Keratinocyte (primary cell): Measurements from ENCODE around the gene ERH. TPM values are rescaled to one million over a fixed set of nuclear protein-coding genes. Genes with fewer than 3 reads are reported as not detected.

Experiments used
- DNase-seq: peaks from one replicate; pipeline ENCODE4 v3.0.0-alpha.2; 2011; ENCODE audit warnings: low read depth, missing footprints, low spot score
- FAIRE-seq: peaks from 2 replicates; lab custom pipeline; 2011; peaks lifted over from hg19 to GRCh38; lab: Jason Lieb, UNC
- H2AFZ ChIP-seq: 2 replicates; pipeline ENCODE4 v1.6.0; 2012; ENCODE audit warnings: low read length, control low read depth, inconsistent platforms; ENCODE audit not compliant: control insufficient read depth
- H3K27ac ChIP-seq: 2 replicates; pipeline ENCODE4 v1.5.1; 2011; ENCODE audit warnings: low read length; ENCODE audit not compliant: control insufficient read depth, insufficient read depth
- H3K27me3 ChIP-seq: 3 replicates; pipeline ENCODE4 v1.6.0; 2011; ENCODE audit warnings: low read length; ENCODE audit not compliant: control insufficient read depth, insufficient read depth; ENCODE audit errors: extremely low read depth
- H3K36me3 ChIP-seq, 2 experiments: 2 replicates in 1 of 2; 3 replicates in 1 of 2; pipeline ENCODE4 v1.5.1; 2011; ENCODE audit warnings: low read length in 2 of 2, mild to moderate bottlenecking in 1 of 2; ENCODE audit not compliant: control insufficient read depth in 2 of 2, insufficient read depth in 2 of 2; ENCODE audit errors: extremely low read depth in 1 of 2
- H3K4me1 ChIP-seq: 3 replicates; pipeline ENCODE4 v1.5.1; 2011; ENCODE audit warnings: low read length; ENCODE audit not compliant: control insufficient read depth, insufficient read depth; ENCODE audit errors: extremely low read depth
- H3K4me2 ChIP-seq: 3 replicates; pipeline ENCODE4 v1.6.0; 2011; ENCODE audit warnings: low read depth, low read length; ENCODE audit not compliant: control insufficient read depth, insufficient read depth; ENCODE audit errors: extremely low read depth
- H3K4me3 ChIP-seq, 3 experiments: fragments of 200-600 bp in 1 of 3; sonication (generic) in 1 of 3; 2 replicates in 2 of 3; 3 replicates in 1 of 3; pipeline ENCODE4 v1.5.1; 2011 to 2016; ENCODE audit warnings: low read length in 3 of 3, mild to moderate bottlenecking in 3 of 3, control low read depth in 2 of 3, inconsistent platforms in 1 of 3, low read depth in 1 of 3, mixed read lengths in 1 of 3, mixed run types in 1 of 3, moderate library complexity in 1 of 3; ENCODE audit not compliant: control insufficient read depth in 2 of 3, insufficient read depth in 2 of 3; ENCODE audit errors: extremely low read depth in 1 of 3
- H3K79me2 ChIP-seq: 2 replicates; pipeline ENCODE4 v1.6.0; 2012; ENCODE audit warnings: low read length; ENCODE audit not compliant: control insufficient read depth, insufficient read depth
- H3K9ac ChIP-seq: 3 replicates; pipeline ENCODE4 v1.6.0; 2011; ENCODE audit warnings: low read length; ENCODE audit not compliant: control insufficient read depth, insufficient read depth; ENCODE audit errors: extremely low read depth
- H3K9me1 ChIP-seq: 3 replicates; pipeline ENCODE4 v1.6.0; 2011; ENCODE audit warnings: low read length; ENCODE audit not compliant: control insufficient read depth, insufficient read depth; ENCODE audit errors: extremely low read depth
- H3K9me3 ChIP-seq: 2 replicates; pipeline ENCODE4 v1.5.1; 2012; ENCODE audit warnings: low read depth, low read length; ENCODE audit not compliant: control insufficient read depth
- H4K20me1 ChIP-seq: 3 replicates; pipeline ENCODE4 v1.6.0; 2011; ENCODE audit warnings: low read length; ENCODE audit not compliant: control insufficient read depth, insufficient read depth; ENCODE audit errors: extremely low read depth
- CTCF ChIP-seq, 3 experiments: IDR thresholded peaks in 1 of 3; conservative IDR thresholded peaks in 1 of 3; optimal IDR thresholded peaks in 1 of 3; 2 replicates in 2 of 3; 3 replicates in 1 of 3; pipeline versions ENCODE3 to v1.5.1; 2011; ENCODE audit warnings: low read length in 3 of 3, mild to moderate bottlenecking in 3 of 3, moderate library complexity in 2 of 3, control low read depth in 1 of 3, inconsistent platforms in 1 of 3; ENCODE audit not compliant: insufficient read depth in 2 of 3; ENCODE audit errors: extremely low read depth in 1 of 3
- EZH2 ChIP-seq: IDR thresholded peaks from one replicate; pipeline ENCODE4 v1.6.1; 2012; ENCODE audit warnings: inconsistent platforms, mild to moderate bottlenecking, low read length, moderate library complexity
- dilution Hi-C: fragments of 300-500 bp; cut with MboI; formaldehyde crosslinking; loops from one replicate; pipeline ENCODE4 v1.7.0; 2020; ENCODE audit warnings: low sequenced_read_pairs; ENCODE audit not compliant: extremely low pct_ligation_motif_present
- polyA plus RNA-seq, 5 experiments: library from polyadenylated mRNA; depleted of rRNA in 3 of 5; stranded (reverse) in 3 of 5; stranded (forward) in 1 of 5; unstranded in 1 of 5; fragments of >200 nt; gene quantifications; 1 replicate in 1 of 5; 2 replicates in 3 of 5; 3 replicates in 1 of 5; pipeline versions ENCODE4 v1.2.1 to v1.2.3, GENCODE V29; 2011 to 2012; ENCODE audit warnings: missing spikeins in 2 of 5, low read depth in 1 of 5, low replicate concordance in 1 of 5

ERH gene
- polyA plus RNA-seq, 1 donor (not counting 4 experiments of a cell fraction or from before 2014, with no cell fraction given), result 256 TPM

GRCh38 chr14:69373104-69373503 lies 25.0 kb downstream of the ERH start:
- H3K9me1 ChIP-seq, result no peaks in the 10 kb centered on the region
- H3K36me3 ChIP-seq, result peaks cover 0 to 9% of the 10 kb centered on the region in 2 experiments
- no peak overlapping the region for H3K4me2 ChIP-seq
- H3K27me3 ChIP-seq, result no peaks in the 10 kb centered on the region
- H3K27ac ChIP-seq, result no peak overlapping the region
- H4K20me1 ChIP-seq, result no peaks in the 10 kb centered on the region
- no peak overlapping the region for H2AFZ ChIP-seq
- dilution Hi-C loops, result no loop called here
- no peaks in the 10 kb centered on the region for H3K4me1 ChIP-seq
- no peak overlapping the region for H3K9ac ChIP-seq
- TF ChIP-seq EZH2 (no peak), CTCF (optimal IDR thresholded peaks at IDR 0.05 in 1 of 3, IDR thresholded peaks at IDR 0.05 in 1 of 3, conservative IDR thresholded peaks at IDR 0.05 in 1 of 3; ENCODE audit: extremely low read depth in 1 of 3, insufficient read depth in 2 of 3, low read length in 3 of 3) (no peak)
- no peaks in the 10 kb centered on the region for H3K79me2 ChIP-seq
- DNase-seq (no peak), FAIRE-seq (no peak)
- H3K9me3 ChIP-seq, result no peaks in the 10 kb centered on the region
- no peak overlapping the region for H3K4me3 ChIP-seq

- DNase-seq (no peak), FAIRE-seq (no peak)
- Histone ChIP-seq H3K36me3 (peaks cover 0 to 9% of the 10 kb centered on the region in 2 experiments), H3K9me1 (no peaks in the 10 kb centered on the region), H3K79me2 (no peaks in the 10 kb centered on the region), H3K4me2 (no peak overlapping the region), H3K4me1 (no peaks in the 10 kb centered on the region), H3K9ac (no peak overlapping the region), H2AFZ (no peak overlapping the region), H4K20me1 (no peaks in the 10 kb centered on the region), H3K27me3 (no peaks in the 10 kb centered on the region), H3K27ac (no peak overlapping the region), H3K4me3 (no peak overlapping the region), H3K9me3 (no peaks in the 10 kb centered on the region)
- TF ChIP-seq CTCF (optimal IDR thresholded peaks at IDR 0.05 in 1 of 3, IDR thresholded peaks at IDR 0.05 in 1 of 3, conservative IDR thresholded peaks at IDR 0.05 in 1 of 3; ENCODE audit: extremely low read depth in 1 of 3, insufficient read depth in 2 of 3, low read length in 3 of 3) (no peak), EZH2 (no peak)
- dilution Hi-C loops, result no loop called here
Observed at GRCh38 chr14:69372146-69372545, 26.0 kb downstream of the ERH start.
